GM18498 (cell line): ENCODE results near the gene PIAS3.
"Not testable (repeated sequence)": the region's sequence is repeated elsewhere in the genome, so short reads cannot be mapped to it uniquely, and the experiment has no call there.

Experiments
- ATAC-seq: cut with Tn5 transposase; IDR thresholded peaks from one replicate; pipeline ENCODE4 v1.9.1; 2021; ENCODE audit warnings: mild to moderate bottlenecking, moderate library complexity; ENCODE audit not compliant: unreplicated experiment

The PIAS3 gene

GRCh38 chr1:145826030-145826429 is 32.9 kb downstream of the PIAS3 start:
- no peak for ATAC-seq

GRCh38 chr1:145824499-145824842 is 34.4 kb downstream of the PIAS3 start:
- ATAC-seq, result no peak

- ATAC-seq, result peak; percentile 88
Observed at GRCh38 chr1:145823565-145824498, 35.0 kb downstream of the PIAS3 start, which contains the start of the genes POLR3C and RNF115. POLR3C (plus strand) TSS chr1:145824200; CDS start chr1:145825777, 1,577 bp downstream. RNF115 (minus strand) TSS chr1:145824095; CDS start chr1:145823873, 222 bp downstream.

GRCh38 chr1:145822779-145823331 is 36.0 kb downstream of the PIAS3 start:
- ATAC-seq, result not testable (repeated sequence)

DNA sequence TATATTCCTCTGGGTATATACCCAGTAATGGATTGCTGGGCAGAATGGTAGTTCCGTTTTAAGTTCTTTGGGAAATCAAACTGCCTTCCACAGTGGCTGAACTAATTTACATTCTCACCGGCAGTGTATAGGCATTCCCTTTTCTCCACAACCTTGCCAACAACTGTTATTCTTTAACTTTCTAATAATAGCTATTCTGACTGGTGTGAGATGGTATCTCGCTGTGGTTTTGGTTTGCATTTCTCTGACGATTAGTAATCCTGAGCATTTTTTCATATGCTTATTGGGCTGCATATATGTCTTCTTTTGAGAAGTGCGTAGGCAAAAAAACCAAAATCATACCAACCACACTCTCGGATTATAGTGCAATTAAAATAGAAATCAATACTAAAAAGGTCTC is 40.8 kb downstream of the PIAS3 start:
- not testable (repeated sequence) for ATAC-seq

DNA sequence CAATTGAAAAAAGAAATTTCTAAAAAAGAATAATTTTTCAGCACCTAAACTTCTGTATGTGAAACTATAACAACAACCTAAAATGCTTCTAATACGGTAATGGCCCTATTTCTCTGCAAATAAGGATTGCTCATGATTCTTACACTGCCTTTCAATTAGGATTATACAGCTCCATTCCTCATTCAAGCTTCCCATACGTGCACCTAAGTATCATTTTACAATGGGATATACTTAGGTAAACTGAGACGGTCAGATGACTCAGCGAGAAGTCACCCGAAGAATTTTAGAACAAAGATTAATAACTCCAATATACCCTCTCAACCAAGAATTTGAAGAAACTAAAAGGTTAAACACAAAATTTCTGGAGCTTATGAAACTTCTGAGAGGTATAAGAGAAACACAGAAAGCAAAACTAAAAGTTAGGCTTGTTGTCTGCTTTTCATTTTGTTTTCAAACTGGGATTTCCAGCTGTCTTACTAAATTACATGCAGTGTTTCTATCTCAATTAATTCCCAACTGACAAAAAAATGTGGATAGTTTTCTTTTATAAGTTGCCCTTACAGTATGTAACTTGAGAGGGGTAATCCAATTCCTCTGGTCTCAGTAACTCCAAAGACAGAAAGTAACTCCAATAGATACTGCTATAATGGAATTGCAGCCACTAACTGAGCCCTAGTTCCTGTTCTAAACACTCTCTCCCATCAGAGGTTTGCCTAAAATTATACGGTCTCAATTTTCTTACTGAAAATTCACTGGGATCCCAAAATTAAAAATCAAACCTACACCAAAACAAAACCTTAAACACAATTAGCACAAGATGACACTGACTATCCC is 45.7 kb downstream of the PIAS3 start:
- ATAC-seq, result not testable (repeated sequence)

DNA sequence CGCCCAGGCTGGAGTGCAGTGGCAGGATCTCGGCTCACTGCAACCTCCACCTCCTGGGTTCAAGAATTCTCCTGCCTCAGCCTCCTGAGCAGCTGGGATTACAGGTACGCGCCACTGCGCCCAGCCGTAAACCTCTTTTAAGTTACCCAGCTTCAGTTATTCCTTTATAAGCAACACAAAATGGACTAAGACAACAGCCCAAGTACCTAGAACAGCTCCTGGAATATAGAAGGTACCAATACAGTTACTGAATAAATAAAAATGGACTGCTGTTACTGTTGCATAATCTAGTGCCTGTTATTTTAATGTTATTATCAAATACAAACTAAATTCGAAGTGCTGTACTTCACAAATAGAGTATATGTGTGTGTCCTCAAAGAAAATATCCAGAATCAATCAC is 52.0 kb downstream of the PIAS3 start:
- no peak for ATAC-seq

DNA sequence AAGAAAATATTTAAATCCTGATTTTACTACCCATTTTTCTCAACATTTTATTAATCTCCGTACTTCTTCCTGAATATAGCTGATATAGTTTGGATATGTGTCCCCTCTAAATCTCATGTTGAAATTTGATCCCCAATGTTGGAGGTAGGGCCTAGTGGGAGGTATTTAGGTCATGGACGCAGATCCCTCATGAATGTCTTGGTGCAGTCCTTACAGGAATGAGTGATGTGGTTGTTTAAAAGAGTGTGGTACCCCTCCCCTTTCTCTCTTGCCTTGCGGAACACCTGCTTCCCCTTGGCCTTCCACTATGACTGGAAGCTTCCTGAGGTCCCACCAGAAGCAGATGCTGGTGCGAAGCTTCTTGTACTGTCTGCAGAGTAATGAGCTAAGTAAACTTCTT is 52.5 kb downstream of the PIAS3 start:
- ATAC-seq, result no peak

DNA sequence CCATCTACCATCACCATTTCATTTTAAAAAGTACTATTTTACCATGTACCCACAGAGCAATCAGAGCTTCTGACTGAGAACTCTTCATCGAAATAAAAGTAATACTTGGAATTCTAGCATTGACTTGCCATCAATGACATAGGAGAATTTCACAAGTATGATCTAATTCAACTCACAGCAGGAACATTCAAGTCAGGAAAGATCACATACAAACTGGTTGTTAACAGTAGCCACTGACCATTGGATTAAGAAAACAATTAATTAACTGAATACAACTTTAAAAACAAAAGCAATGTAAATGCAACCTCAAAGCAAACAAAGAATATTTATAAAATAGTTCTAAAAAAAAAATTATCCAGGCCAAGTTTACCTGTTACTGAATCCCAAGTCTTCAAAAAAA is 53.8 kb downstream of the PIAS3 start:
- no peak for ATAC-seq

GRCh38 chr1:145804235-145805045 is 54.4 kb downstream of the PIAS3 start:
- ATAC-seq, result no peak

DNA sequence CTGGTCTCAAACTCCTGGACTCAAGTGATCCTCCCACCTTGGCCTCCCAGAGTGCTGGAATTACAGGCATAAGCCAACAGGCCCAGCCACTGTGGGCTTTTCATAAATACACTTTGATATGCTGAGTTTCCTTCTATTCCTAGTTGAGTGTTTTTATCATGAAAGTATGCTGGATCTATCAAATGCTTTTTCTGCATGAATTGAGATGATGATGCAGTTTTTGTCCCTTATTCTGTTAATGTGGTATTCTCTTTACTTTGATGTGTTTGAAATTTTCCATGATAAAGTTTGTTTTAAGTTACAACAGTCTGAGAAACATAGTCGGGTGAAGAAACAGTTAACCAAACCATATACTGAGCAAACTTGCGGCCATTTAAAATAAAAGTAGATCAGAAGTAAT is 59.1 kb downstream of the PIAS3 start:
- ATAC-seq, result no peak
